GM21717 (cell line): Measurements from ENCODE around the gene SMARCA4.
"Not testable (repeated sequence)": the region's sequence is repeated elsewhere in the genome, so short reads cannot be mapped to it uniquely, and the experiment has no call there.

Experiments used
- ATAC-seq: cut with Tn5 transposase; IDR thresholded peaks from one replicate; pipeline ENCODE4 v1.9.1; 2021; ENCODE audit warnings: mild to moderate bottlenecking, moderate library complexity; ENCODE audit not compliant: unreplicated experiment

Gene SMARCA4

GRCh38 chr19:10928563-10929401, 32.0 kb upstream of the SMARCA4 start, which contains the start of the genes TIMM29 and YIPF2:
TSS of gene TIMM29 (plus strand) at chr19:10928811. CDS start at chr19:10928823, 12 bp downstream.
TSS of gene YIPF2 (minus strand) at chr19:10928639. CDS start at chr19:10928410, 229 bp downstream.
- peak; percentile 63 for ATAC-seq

GRCh38 chr19:10929402-10929794, 31.4 kb upstream of the SMARCA4 start:
- no peak for ATAC-seq

GRCh38 chr19:10935371-10936059, 25.3 kb upstream of the SMARCA4 start:
- ATAC-seq: no peak

- ATAC-seq: no peak
Measured at GRCh38 chr19:10936661-10937084, 24.2 kb upstream of the SMARCA4 start.

GRCh38 chr19:10941649-10942048, 19.2 kb upstream of the SMARCA4 start:
- ATAC-seq: not testable (repeated sequence)

- not testable (repeated sequence) for ATAC-seq
Measured at GRCh38 chr19:10943412-10943811, 17.4 kb upstream of the SMARCA4 start.

- no peak for ATAC-seq
Measured at GRCh38 chr19:10945264-10945663, 15.6 kb upstream of the SMARCA4 start.

- ATAC-seq: no peak
Measured at GRCh38 chr19:10946958-10947657, 13.7 kb upstream of the SMARCA4 start.

- no peak for ATAC-seq
Measured at GRCh38 chr19:10952809-10953208, 8.0 kb upstream of the SMARCA4 start.

- ATAC-seq: not testable (repeated sequence)
Measured at GRCh38 chr19:10959277-10959968, 1.4 kb upstream of the SMARCA4 start.

- peak; percentile 29 for ATAC-seq
Measured at GRCh38 chr19:10961073-10961860, 437 bp downstream of the SMARCA4 start.

GRCh38 chr19:10962863-10963262, 2.0 kb downstream of the SMARCA4 start:
- ATAC-seq: no peak

- ATAC-seq: no peak
Measured at GRCh38 chr19:10963865-10964264, 3.0 kb downstream of the SMARCA4 start.

- no peak for ATAC-seq
Measured at GRCh38 chr19:10964903-10965302, 4.1 kb downstream of the SMARCA4 start.

GRCh38 chr19:10965398-10965797, 4.6 kb downstream of the SMARCA4 start:
- ATAC-seq: no peak

GRCh38 chr19:10966809-10967208, 6.0 kb downstream of the SMARCA4 start:
- no peak for ATAC-seq

- no peak for ATAC-seq
Measured at GRCh38 chr19:10968527-10969135, 7.8 kb downstream of the SMARCA4 start.

GRCh38 chr19:10971107-10971726, 10.4 kb downstream of the SMARCA4 start:
- ATAC-seq: no peak
